Pons (tissue), 1 donor: ENCODE measurements around the gene COL6A2.
"Not testable (repeated sequence)": the region's sequence is repeated elsewhere in the genome, so short reads cannot be mapped to it uniquely, and the experiment has no call there.

ENCODE experiments used
- DNase-seq: peaks from one replicate; pipeline ENCODE4 v3.0.0-alpha.2; 2016; ENCODE audit warnings: low spot score

Gene COL6A2

GRCh38 chr21:46155514-46156377 is 57.8 kb downstream of the COL6A2 start, which contains the start of gene FTCD:
Gene FTCD (minus strand): TSS chr21:46155579. CDS start chr21:46155523, 56 bp downstream.
- DNase-seq, result no peak

- DNase-seq, result no peak
Observed at GRCh38 chr21:46156378-46156645, 58.4 kb downstream of the COL6A2 start.

DNA sequence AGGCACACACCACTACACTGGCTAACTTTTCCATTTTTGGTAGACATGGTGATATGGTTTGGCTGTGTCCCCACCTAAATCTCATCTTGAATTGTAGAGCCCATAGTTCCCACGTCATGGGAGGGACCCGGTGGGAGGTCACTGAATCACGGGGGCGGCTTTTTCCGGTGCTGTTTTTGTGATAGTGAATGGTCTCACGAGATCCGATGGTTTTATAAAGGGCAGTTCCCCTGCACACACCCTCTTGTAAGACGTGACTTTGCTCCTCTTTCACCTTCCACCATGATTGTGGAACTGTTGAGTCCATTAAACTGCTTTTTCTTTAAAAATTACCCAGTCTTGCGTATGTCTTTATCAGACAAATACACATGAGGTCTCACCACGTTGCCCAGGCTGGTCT is 58.8 kb downstream of the COL6A2 start:
- no peak for DNase-seq

- no peak for DNase-seq
Observed at GRCh38 chr21:46157396-46157986, 59.6 kb downstream of the COL6A2 start.

DNA sequence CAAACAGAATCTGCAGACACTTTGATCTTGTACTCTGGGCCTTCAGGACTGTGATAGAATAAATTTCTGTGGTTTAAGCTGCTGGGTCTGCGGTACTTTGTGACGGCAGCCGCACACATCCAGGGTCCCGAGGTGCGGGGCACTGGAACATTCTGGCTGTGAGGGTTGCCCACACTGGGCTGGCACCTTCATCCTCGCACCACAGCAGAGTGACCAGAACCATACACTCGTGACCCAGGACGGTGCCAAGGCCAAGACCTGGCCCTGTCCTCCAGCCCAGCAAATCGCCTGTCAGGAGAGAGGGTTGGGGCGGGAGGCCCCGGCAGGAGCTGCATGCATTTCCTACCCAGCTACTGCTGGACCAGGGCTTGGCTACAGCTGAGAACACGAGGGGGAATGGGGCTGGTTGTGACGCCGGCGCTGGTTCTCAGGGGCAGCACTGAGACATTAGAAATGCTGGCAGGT is 60.1 kb downstream of the COL6A2 start:
- no peak for DNase-seq

DNA sequence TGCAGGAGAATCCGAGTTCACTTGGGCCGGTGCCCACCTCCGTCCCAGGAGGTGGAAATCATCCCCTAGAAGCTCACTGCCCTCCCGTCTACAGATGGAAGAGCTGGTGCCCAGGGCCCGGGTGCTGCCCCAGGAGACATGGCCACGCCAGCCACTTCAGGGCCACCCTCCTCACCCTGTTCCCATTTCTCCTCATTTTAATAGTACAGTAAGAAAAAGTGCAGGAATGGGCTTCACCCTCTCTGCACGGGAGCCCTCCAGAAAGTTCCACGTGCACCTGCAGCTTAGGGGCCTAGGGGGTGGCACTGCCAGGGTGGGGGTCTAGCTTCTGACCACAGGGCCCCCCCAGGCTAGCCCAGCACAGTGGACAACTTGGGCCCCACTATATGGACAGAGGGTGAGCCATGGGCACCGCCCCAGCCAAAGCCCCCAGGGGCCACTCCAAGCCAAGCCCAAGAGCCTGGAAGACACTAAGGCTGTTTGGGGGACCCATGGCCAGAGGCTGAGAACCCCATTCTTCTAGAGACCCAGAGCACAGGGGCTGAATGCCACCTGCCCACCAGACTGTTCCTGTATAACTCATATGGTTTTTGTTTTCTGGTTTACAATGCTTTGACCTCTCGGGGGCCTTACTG is 60.9 kb downstream of the COL6A2 start:
- DNase-seq, result no peak

GRCh38 chr21:46159390-46159789 is 61.5 kb downstream of the COL6A2 start:
- no peak for DNase-seq

GRCh38 chr21:46159841-46160656 is 62.1 kb downstream of the COL6A2 start:
- DNase-seq, result no peak

- DNase-seq, result no peak
Observed at GRCh38 chr21:46160657-46160906, 62.7 kb downstream of the COL6A2 start.

GRCh38 chr21:46160907-46161632 is 63.2 kb downstream of the COL6A2 start:
- no peak for DNase-seq

DNA sequence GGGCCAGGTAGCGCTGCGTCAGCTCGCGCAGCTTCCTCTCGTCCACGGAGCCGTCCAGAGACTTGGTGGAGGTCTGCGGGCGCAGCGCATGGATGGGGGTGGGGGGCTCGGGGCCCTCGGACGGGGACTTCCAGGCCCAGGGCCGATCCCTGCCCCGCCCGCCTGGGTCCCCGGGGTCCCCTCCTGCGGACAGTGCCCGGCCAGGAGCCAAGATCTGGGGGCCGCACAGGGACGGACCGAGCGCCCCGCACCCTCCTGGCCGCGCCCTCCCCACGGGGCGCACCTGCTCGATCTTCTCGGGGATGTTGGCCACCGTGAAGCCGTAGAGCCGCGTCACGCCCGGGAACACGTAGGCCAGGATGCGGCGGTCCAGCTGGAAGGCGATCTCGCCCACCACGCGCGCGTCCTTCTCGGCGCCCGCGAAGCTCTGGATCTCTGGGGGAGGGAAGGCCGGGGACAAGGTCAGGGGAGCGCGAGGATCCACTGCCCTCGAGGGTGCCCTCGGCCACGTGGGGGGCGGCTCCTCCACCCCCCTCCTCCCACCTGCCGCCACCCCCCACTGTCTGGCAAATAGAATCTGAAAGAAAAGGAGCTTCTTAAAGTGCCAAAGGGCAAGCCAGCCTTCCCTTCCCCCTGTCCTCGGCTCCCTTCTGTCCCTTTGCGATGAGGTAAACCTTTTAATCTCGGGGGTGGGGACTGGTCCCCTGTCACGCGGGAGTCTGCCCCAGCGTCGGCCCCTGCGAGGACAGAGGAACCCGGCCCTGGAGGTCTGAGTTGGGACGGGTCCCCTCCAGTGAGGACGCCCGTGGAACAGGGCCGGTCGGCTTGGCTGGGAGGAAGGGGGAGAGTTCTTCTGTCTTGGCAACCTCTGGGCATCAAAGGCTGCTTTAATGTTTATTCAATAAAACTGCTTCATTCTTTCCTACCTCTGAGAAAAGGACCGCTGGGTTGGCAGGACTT is 64.0 kb downstream of the COL6A2 start:
- no peak for DNase-seq

DNA sequence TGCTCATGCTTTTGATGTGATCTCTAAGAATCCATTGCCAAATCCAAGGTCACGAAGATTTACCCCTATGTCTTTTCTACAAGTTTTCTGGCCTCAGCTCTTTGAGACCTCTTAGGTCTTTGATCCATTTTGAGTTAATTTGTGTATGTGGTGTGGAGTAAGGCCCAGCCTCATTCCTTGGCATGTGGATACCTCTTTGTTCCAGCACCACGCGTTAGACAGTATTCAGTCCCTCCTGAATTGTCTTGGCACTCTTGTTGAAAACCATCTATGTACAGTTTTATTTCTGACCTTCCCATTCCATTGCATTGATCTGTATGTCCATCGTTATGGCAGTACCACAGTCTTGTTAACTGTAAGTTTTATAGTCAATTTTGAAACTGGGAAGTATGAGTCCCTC is 65.5 kb downstream of the COL6A2 start:
- no peak for DNase-seq

GRCh38 chr21:46165098-46165497 is 67.2 kb downstream of the COL6A2 start:
- no peak for DNase-seq

DNA sequence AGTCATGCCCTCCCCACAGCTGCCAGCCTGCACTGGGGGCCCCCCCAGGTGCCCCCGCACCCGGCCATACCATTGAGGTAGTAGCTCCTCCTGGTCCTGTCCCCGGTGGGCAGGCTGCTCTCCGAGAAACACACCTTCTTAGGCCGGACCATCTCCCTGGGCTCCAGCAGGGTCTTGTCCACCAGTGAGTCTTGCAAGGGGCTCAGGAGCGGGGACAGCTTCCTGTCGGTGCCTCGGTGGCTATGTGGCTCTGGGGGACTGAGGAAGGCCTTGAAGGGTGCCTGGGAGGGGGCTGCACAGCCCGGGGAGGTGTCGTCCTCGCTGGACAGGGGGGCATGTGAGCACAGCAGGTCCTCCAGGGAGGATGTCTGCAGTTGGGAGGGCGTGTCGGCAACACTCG is 70.3 kb downstream of the COL6A2 start:
- DNase-seq, result no peak

GRCh38 chr21:46168659-46169386 is 70.9 kb downstream of the COL6A2 start:
- no peak for DNase-seq

DNA sequence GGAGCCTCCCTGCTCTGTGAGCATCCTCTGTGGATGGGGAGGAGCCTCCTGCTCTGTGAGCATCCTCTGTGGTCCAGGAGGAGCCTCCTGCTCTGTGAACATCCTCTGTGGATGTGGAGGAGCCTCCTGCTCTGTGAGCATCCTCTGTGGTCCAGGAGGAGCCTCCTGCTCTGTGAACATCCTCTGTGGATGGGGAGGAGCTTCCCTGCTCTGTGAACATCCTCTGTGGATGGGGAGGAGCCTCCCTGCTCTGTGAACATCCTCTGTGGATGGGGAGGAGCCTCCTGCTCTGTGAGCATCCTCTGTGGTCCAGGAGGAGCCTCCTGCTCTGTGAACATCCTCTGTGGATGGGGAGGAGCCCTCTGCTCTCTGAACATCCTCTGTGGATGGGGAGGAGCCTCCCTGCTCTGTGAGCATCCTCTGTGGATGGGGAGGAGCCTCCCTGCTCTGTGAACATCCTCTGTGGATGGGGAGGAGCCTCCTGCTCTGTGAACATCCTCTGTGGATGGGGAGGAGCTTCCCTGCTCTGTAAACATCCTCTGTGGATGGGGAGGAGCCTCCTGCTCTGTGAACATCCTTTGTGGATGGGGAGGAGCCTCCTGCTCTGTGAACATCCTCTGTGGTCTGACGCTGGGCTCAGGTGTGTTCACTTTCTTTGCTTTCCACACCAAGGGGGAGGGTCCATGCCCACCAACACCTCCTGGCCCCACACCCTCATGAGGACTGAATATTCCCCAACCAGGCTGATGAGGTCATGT is 72.7 kb downstream of the COL6A2 start:
- DNase-seq, result not testable (repeated sequence)

DNA sequence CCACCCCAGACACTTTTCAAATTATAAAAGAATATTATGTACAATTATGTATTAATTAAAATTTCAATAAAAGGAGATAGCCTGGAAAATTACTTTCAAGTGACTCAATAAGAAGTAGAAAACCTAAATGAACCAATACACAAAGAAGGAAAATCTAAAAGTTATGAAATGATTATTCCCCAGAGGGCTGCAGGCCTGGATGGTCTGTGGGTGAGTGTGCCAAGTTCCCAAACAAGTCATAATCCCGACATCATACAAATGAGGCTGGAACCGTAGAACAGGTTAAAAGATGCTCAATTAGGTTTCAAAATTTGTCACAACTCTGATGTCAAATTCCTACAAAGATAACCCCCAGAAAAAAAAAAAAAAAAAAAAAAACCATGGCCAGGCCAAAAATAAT is 73.7 kb downstream of the COL6A2 start:
- no peak for DNase-seq

DNA sequence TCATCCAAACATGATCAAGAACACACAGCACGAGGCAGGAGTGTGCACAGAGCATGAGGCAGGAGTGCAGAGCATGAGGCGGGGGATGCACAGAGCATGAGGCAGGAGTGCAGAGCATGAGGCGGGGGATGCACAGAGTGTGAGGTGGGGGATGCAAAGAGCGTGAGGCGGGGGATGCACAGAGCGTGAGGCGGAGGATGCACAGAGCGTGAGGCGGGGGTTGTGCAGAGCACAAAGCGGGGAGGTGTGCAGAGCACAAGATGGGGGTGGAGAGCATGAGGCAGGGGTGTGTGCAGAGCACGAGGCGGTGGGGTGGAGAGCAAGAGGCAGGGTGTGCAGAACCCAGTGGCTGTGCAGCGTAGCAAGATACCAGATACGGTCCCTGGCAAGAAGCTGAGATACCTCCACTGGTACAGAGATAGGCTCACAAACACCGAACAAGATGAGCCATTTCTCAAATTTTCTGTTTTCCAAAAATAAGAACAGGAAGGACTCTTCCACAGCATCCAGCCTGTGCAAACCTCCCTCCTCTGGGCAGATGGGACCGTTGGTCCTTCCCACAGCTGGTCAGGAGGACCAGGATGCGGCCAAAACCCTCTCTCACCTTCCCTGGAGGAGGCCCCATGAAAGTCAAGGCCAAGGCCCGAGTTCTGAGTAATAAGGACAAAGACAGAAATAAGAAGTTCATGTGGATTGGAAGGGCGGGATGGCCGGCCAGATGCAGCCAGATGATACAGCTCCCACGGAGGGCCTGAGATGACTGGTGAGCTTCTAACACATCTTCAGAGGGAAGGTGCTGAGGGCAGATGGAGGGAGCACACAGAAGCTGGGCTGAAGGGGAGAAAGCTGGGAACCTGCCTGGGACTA is 74.3 kb downstream of the COL6A2 start:
- no peak for DNase-seq
